Prostate gland (tissue), 2 donors: ENCODE data around the gene WDR26. TPM values are rescaled to one million over a fixed set of nuclear protein-coding genes. Genes with fewer than 3 reads are reported as not detected.
"Not testable (repeated sequence)": the region's sequence is repeated elsewhere in the genome, so short reads cannot be mapped to it uniquely, and the experiment has no call there.

ENCODE experiments used
- DNase-seq: peaks from one replicate; pipeline ENCODE4 v3.0.0-alpha.2; 2019; ENCODE audit warnings: low spot score
- H3K27ac ChIP-seq, 2 donors: fragments of 200-600 bp; sonication (generic); 2 replicates each; pipeline ENCODE4 v1.5.1; 2017 to 2019
- H3K27me3 ChIP-seq: fragments of 200-600 bp; sonication (generic); replicated peaks from 2 replicates; pipeline ENCODE4 v1.5.1; 2019; ENCODE audit not compliant: insufficient read depth
- H3K36me3 ChIP-seq, 2 donors: fragments of 200-600 bp; sonication (generic); 1 replicate in 1 of 2; 2 replicates in 1 of 2; pipeline versions ENCODE4 v1.5.1 to v1.8.1; 2017 to 2019
- H3K4me1 ChIP-seq: fragments of 200-600 bp; sonication (generic); replicated peaks from 2 replicates; pipeline ENCODE4 v1.5.1; 2019
- H3K4me3 ChIP-seq, 2 donors: fragments of 200-600 bp; sonication (generic); 2 replicates each; pipeline ENCODE4 v1.5.1; 2017 to 2019
- H3K9me3 ChIP-seq: fragments of 200-600 bp; sonication (generic); 2 replicates; pipeline ENCODE4 v1.5.1; 2017
- POLR2A ChIP-seq: fragments of 450-650 bp; IDR thresholded peaks from one replicate; pipeline ENCODE4 v1.6.1; 2016; ENCODE audit warnings: antibody characterized with exemption, mild to moderate bottlenecking
- POLR2AphosphoS5 ChIP-seq: sonication (generic); formaldehyde crosslinking; IDR thresholded peaks from one replicate; pipeline ENCODE4 v1.6.1; 2017; ENCODE audit warnings: antibody characterized with exemption
- WGBS: methylation state at CpG from one replicate; pipeline ENCODE4 v1.1.5; 2018; 5-methylcytosine and 5-hydroxymethylcytosine counted together
- intact Hi-C: fragments of 100-400 bp; cut with DNase I; formaldehyde crosslinking; loops from one replicate; pipeline ENCODE4 v1.14.2; 2022
- total RNA-seq, 2 donors: library from RNA; depleted of rRNA; stranded (reverse); fragments of >200 nt; gene quantifications; one replicate each; pipeline ENCODE4 v1.1.0, GENCODE V29; 2016
- TF ChIP-seq, protein P1 (sequence below), 4 experiments: fragments of 200-600 bp in 2 of 4; fragments of 450-650 bp in 2 of 4; sonication (generic) in 2 of 4; IDR thresholded peaks; 1 replicate in 3 of 4; 2 replicates in 1 of 4; pipeline ENCODE4 v1.5.1; 2016 to 2019; ENCODE audit warnings: antibody characterized with exemption in 4 of 4, mild to moderate bottlenecking in 2 of 4, moderate library complexity in 2 of 4

The WDR26 gene
- total RNA-seq, 2 donors from 2014 or later: 50.7 to 72.9 TPM

DNA sequence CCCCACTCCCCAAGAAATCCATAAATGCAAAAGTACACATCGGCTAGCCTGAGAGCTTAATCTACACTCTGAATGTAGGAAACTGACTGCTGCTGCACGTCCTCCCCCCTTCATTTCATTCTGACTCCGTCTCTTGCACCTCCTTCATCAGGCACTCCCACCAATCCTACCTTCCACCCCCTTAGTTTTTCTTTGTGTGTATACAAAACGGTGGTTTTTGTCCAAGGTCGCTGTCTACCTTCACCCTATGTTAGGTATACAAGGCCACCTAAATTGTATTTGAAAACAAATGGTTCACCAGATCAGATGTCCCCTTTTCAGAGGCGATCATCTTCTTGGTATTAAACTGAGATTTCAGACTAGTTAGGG is 1.9 kb downstream of the WDR26 start:
- intact Hi-C loops: no loop called here
- DNase-seq: no peak
- no peak for TF ChIP-seq POLR2A
- no peak for TF ChIP-seq POLR2AphosphoS5
- TF ChIP-seq, protein P1, sequence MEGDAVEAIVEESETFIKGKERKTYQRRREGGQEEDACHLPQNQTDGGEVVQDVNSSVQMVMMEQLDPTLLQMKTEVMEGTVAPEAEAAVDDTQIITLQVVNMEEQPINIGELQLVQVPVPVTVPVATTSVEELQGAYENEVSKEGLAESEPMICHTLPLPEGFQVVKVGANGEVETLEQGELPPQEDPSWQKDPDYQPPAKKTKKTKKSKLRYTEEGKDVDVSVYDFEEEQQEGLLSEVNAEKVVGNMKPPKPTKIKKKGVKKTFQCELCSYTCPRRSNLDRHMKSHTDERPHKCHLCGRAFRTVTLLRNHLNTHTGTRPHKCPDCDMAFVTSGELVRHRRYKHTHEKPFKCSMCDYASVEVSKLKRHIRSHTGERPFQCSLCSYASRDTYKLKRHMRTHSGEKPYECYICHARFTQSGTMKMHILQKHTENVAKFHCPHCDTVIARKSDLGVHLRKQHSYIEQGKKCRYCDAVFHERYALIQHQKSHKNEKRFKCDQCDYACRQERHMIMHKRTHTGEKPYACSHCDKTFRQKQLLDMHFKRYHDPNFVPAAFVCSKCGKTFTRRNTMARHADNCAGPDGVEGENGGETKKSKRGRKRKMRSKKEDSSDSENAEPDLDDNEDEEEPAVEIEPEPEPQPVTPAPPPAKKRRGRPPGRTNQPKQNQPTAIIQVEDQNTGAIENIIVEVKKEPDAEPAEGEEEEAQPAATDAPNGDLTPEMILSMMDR (IDR thresholded peaks at IDR 0.05): no peak
- H3K9me3 ChIP-seq: no peaks in the 10 kb centered on the region
- peaks cover 8% of the 10 kb centered on the region for H3K4me1 ChIP-seq
- H3K36me3 ChIP-seq: no peaks in the 10 kb centered on the region
- H3K27me3 ChIP-seq: no peaks in the 10 kb centered on the region
- peak overlapping the region; percentile 65 to 87 for H3K4me3 ChIP-seq
- H3K27ac ChIP-seq: peak overlapping the region; percentile 94 to 97
- WGBS: 4% methylated on average over 6 of the region's 6 CpGs

DNA sequence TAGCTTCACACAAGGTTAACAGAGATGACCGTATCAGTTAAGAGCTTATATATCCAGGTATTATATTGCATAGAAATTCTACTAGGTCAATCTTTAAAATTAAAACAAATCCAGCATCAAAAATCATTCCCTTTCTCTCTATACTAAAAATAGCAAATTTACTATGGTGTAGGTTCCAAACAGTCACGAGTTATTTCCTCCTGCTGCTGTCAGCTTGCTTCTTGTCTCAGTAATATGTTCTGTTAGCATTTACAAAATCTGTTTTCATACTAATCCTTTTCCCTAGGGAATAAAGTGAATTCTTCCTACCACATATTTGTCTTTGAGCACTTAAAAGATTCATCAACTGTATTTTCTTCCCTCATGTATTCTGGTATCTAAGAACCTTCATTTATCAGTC is 2.5 kb downstream of the WDR26 start:
- H3K27me3 ChIP-seq: no peaks in the 10 kb centered on the region
- peak overlapping the region; percentile 94 to 97 for H3K27ac ChIP-seq
- intact Hi-C loops: no loop called here
- no peak for DNase-seq
- peak overlapping the region; percentile 65 to 87 for H3K4me3 ChIP-seq
- 10% methylated on average over 2 of the region's 2 CpGs for WGBS
- peaks cover 8% of the 10 kb centered on the region for H3K4me1 ChIP-seq
- no peaks in the 10 kb centered on the region for H3K9me3 ChIP-seq
- TF ChIP-seq POLR2A (no peak), POLR2AphosphoS5 (no peak)
- TF ChIP-seq, protein P1 (IDR thresholded peaks at IDR 0.05): no peak
- no peaks in the 10 kb centered on the region for H3K36me3 ChIP-seq

DNA sequence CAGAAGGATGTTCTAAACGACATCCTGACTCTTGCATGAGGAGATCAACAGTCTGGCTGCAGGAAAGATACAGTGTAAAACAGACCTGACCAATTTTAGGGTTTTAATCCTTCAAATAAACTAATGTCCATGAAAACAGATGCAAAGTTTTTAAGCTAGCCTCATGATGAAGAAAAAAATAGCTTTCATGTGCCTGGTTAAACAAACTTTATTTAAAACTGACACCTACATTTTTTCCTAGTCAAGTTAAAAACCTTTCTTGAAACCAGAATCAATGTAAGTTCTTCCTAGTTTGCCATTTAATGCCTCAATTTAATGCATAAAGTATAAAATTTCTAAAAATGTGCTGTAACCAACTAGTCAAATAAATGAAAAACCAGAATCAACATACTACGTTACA is 2.9 kb downstream of the WDR26 start:
- Histone ChIP-seq H3K27ac (peak overlapping the region in 1 of 2 donors; percentile 97), H3K4me1 (peaks cover 8% of the 10 kb centered on the region), H3K27me3 (no peaks in the 10 kb centered on the region), H3K36me3 (no peaks in the 10 kb centered on the region), H3K9me3 (no peaks in the 10 kb centered on the region), H3K4me3 (peak overlapping the region in 1 of 2 donors; percentile 87)
- TF ChIP-seq POLR2AphosphoS5 (no peak), POLR2A (no peak)
- TF ChIP-seq, protein P1 (IDR thresholded peaks at IDR 0.05): no peak
- WGBS: 7% methylated on average over 2 of the region's 2 CpGs
- intact Hi-C loops: no loop called here
- DNase-seq: no peak

DNA sequence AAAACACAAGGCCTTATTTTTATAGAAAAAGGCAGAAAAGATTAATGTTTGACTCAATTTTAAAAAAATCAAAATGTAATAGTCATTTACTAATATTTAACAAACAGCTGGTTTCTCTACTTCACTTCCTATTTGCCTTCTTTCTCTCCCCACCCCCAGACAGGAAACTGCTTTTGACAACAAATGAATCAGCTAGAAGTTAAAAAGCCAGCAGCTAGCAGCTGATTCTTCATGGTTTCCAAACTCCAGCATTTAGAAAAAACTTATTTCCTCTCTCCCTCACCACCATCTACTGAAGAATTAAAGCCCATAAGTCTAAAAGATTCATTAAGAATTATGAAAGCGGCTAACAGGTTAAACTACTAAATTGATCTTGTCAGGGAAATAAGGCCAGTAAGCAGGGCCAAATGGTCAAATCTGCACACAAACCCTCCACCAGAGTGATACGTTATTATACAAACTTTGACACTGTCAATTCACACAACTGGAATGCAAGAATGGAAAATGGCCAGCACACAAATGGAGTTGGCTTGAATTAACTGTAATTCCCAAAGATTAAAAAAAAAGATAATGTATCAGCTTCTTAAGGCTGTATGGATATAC is 4.0 kb downstream of the WDR26 start:
- H3K4me3 ChIP-seq: no peak overlapping the region
- TF ChIP-seq POLR2AphosphoS5 (peak; percentile 29), POLR2A (no peak)
- 34% methylated on average over 2 of the region's 2 CpGs for WGBS
- no peaks in the 10 kb centered on the region for H3K9me3 ChIP-seq
- DNase-seq: no peak
- H3K27me3 ChIP-seq: no peaks in the 10 kb centered on the region
- no peaks in the 10 kb centered on the region for H3K36me3 ChIP-seq
- intact Hi-C loops: no loop called here
- H3K4me1 ChIP-seq: peaks cover 8% of the 10 kb centered on the region
- peak overlapping the region; percentile 43 to 97 for H3K27ac ChIP-seq

DNA sequence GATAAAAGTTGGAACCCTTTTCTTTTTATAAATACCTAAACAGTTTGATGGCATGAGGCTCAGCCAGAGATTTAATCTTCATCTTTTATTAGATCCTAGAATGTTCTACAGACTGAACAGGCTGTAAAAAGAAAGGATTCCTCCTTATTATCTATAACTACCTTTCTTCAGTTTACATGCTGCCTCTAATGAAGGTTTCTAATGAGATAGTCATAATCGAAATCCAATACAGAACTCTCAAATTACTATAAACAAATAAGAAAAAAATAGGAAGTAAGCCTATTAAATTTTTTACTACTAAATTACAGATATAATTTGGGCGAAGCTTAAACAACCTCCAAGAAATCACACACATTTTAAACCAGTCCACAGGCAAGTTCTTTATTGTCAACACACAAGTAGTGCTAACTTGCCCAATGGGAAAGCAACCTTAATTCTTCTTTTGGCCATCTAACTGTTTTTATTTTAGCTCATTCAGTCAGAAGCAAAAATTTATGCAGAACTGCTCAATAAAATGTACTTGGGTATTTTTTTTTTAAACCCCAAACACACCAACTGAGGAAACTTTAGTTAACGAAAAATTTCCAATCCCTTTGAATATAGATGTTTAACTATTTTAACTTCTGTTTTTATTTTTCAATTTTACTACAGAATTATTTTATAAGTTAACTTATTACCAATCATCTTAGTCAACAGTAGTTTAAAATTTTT is 4.8 kb downstream of the WDR26 start:
- WGBS: 29% methylated on average over 3 of the region's 3 CpGs
- Histone ChIP-seq H3K4me1 (peaks cover 8% of the 10 kb centered on the region), H3K27ac (peak overlapping the region; percentile 43 to 97), H3K9me3 (no peaks in the 10 kb centered on the region), H3K27me3 (no peaks in the 10 kb centered on the region), H3K36me3 (no peaks in the 10 kb centered on the region), H3K4me3 (no peak overlapping the region)
- intact Hi-C loops: no loop called here
- no peak for DNase-seq
- TF ChIP-seq, protein P1 (IDR thresholded peaks at IDR 0.05): no peak
- TF ChIP-seq POLR2AphosphoS5: peak; percentile 6

DNA sequence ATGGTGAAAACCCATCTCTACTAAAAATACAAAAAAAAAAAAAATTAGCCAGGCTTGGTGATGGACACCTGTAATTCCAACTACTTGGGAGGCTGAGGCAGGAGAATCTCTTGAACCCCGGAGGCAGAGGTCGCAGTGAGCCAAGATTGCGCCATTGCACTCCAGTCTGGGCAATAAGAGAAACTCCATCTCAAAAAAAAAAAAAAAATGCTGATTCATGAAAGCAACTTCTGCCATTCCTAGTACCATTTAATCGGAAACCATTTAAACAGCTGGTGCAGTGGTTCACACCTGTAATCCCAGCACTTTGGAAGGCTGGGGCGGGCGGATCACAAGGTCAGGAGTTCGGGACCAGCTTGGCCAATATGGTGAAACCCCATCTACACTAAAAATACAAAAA is 5.9 kb downstream of the WDR26 start:
- DNase-seq, H3K27ac ChIP-seq, H3K4me1 ChIP-seq, H3K36me3 ChIP-seq, H3K9me3 ChIP-seq, H3K4me3 ChIP-seq, intact Hi-C loops, H3K27me3 ChIP-seq: not testable (repeated sequence)
- WGBS: 92% methylated on average over 7 of the region's 7 CpGs
